Endothelial cell of umbilical vein (primary cell): ENCODE results near the gene MEGF10. TPM values are rescaled to one million over a fixed set of nuclear protein-coding genes. Genes with fewer than 3 reads are reported as not detected.

Experiments used
- BruUV-seq: library from RNA; stranded (reverse); fragments of 400-500 nt; replicated peaks from 2 replicates; lab custom pipeline; 2021; lab: Mats Ljungman, UMichigan
- CTCF ChIA-PET: fragments of 300-600, 350-600 bp; sonication (Branson Sonifier 250); formaldehyde crosslinking; loops from one replicate; lab custom pipeline; 2021; ENCODE audit warnings: antibody characterized with exemption, inconsistent platforms; lab: Charles Lee
- POLR2A ChIA-PET: fragments of 300-600, 350-600 bp; sonication (Branson Sonifier 250); formaldehyde crosslinking; loops from one replicate; lab custom pipeline; 2021; ENCODE audit warnings: antibody characterized with exemption, inconsistent platforms; lab: Charles Lee
- DNase-seq: peaks from one replicate; pipeline ENCODE4 v3.0.0-alpha.2; 2011; ENCODE audit warnings: low read depth, low spot score
- FAIRE-seq: peaks from 2 replicates; lab custom pipeline; 2011; peaks lifted over from hg19 to GRCh38; lab: Jason Lieb, UNC
- H2AFZ ChIP-seq: 2 replicates; pipeline ENCODE4 v1.6.0; 2012; ENCODE audit warnings: low read depth, low read length, control low read depth, inconsistent platforms
- H3K27ac ChIP-seq: 2 replicates; pipeline ENCODE4 v1.5.1; 2011; ENCODE audit warnings: low read depth, mild to moderate bottlenecking, control low read depth, low read length, moderate library complexity; ENCODE audit not compliant: insufficient read depth
- H3K27me3 ChIP-seq, 2 experiments: 2 replicates each; pipeline versions ENCODE4 v1.6.0 to v1.6.1; 2011; ENCODE audit warnings: low read length in 2 of 2, mixed read lengths in 1 of 2; ENCODE audit not compliant: control insufficient read depth in 2 of 2, insufficient read depth in 2 of 2
- H3K36me3 ChIP-seq, 2 experiments: 2 replicates in 1 of 2; 3 replicates in 1 of 2; pipeline ENCODE4 v1.5.1; 2011; ENCODE audit warnings: low read length in 2 of 2, mild to moderate bottlenecking in 1 of 2, moderate library complexity in 1 of 2; ENCODE audit not compliant: control insufficient read depth in 2 of 2, insufficient read depth in 2 of 2; ENCODE audit errors: extremely low read depth in 1 of 2
- H3K4me1 ChIP-seq: 3 replicates; pipeline ENCODE4 v1.5.1; 2011; ENCODE audit warnings: mild to moderate bottlenecking, low read length; ENCODE audit not compliant: control insufficient read depth, insufficient read depth; ENCODE audit errors: extremely low read depth
- H3K4me2 ChIP-seq: 2 replicates; pipeline ENCODE4 v1.6.1; 2011; ENCODE audit warnings: low read length, control low read depth, mixed read lengths; ENCODE audit not compliant: insufficient read depth
- H3K4me3 ChIP-seq, 3 experiments: fragments of 200-600 bp in 1 of 3; sonication (generic), shearing (Covaris generic) in 1 of 3; replicated peaks in 1 of 3; 2 replicates each; pipeline ENCODE4 v1.5.1; 2011 to 2016; ENCODE audit warnings: control low read depth in 3 of 3, low read length in 3 of 3, mild to moderate bottlenecking in 2 of 3, inconsistent platforms in 1 of 3, low read depth in 1 of 3, moderate library complexity in 1 of 3; ENCODE audit not compliant: insufficient read depth in 1 of 3
- H3K79me2 ChIP-seq: 2 replicates; pipeline ENCODE4 v1.6.0; 2012; ENCODE audit warnings: low read length, inconsistent platforms; ENCODE audit not compliant: control insufficient read depth, insufficient read depth
- H3K9ac ChIP-seq: replicated peaks from 2 replicates; pipeline ENCODE3; 2011; ENCODE audit warnings: low read length, control low read depth; ENCODE audit not compliant: insufficient read depth; ENCODE audit errors: extremely low read depth
- H3K9me1 ChIP-seq: replicated peaks from 3 replicates; pipeline ENCODE4 v1.6.0; 2011; ENCODE audit warnings: mild to moderate bottlenecking, low read length; ENCODE audit not compliant: control insufficient read depth, insufficient read depth; ENCODE audit errors: extremely low read depth
- H3K9me3 ChIP-seq: replicated peaks from 2 replicates; pipeline ENCODE4 v1.5.1; 2012; ENCODE audit warnings: low read length, inconsistent platforms; ENCODE audit not compliant: control insufficient read depth, insufficient read depth
- H4K20me1 ChIP-seq: replicated peaks from 2 replicates; pipeline ENCODE3; 2011; ENCODE audit warnings: mild to moderate bottlenecking, low read length; ENCODE audit not compliant: control insufficient read depth, insufficient read depth; ENCODE audit errors: extremely low read depth
- EZH2 ChIP-seq: IDR thresholded peaks from 2 replicates; pipeline ENCODE4 v1.6.1; 2012; ENCODE audit warnings: borderline replicate concordance, low read depth, mild to moderate bottlenecking, moderate library complexity, low read length, inconsistent platforms; ENCODE audit not compliant: severe bottlenecking
- FOS ChIP-seq: IDR thresholded peaks from 2 replicates; pipeline ENCODE4 v1.6.1; 2011; ENCODE audit warnings: mild to moderate bottlenecking, low read length, moderate library complexity, borderline replicate concordance; ENCODE audit not compliant: insufficient read depth
- GATA2 ChIP-seq: IDR thresholded peaks from 2 replicates; pipeline ENCODE4 v1.7.0; 2011; ENCODE audit warnings: low read depth, mild to moderate bottlenecking, moderate library complexity, mixed read lengths, low read length; ENCODE audit not compliant: insufficient read length, insufficient read depth
- JUN ChIP-seq: IDR thresholded peaks from 2 replicates; pipeline ENCODE4 v1.6.1; 2011; ENCODE audit warnings: borderline replicate concordance, low read depth; ENCODE audit not compliant: insufficient read length, insufficient read depth
- MYC ChIP-seq: IDR thresholded peaks from one replicate; pipeline ENCODE4 v1.6.1; 2011; ENCODE audit warnings: mild to moderate bottlenecking, low read depth, low read length
- POLR2A ChIP-seq: IDR thresholded peaks from 2 replicates; pipeline ENCODE4 v1.6.1; 2012; ENCODE audit warnings: low read depth, mild to moderate bottlenecking, control low read depth, low read length
- POLR2AphosphoS5 ChIP-seq: IDR thresholded peaks from 2 replicates; pipeline ENCODE4 v1.6.1; 2012; ENCODE audit warnings: low read depth, mild to moderate bottlenecking, control low read depth, low read length, moderate library complexity; ENCODE audit not compliant: insufficient read depth
- dilution Hi-C: fragments of 300-500 bp; cut with MboI; formaldehyde crosslinking; loops from one replicate; pipeline ENCODE4 v1.15.0; 2019; ENCODE audit warnings: low sequenced_read_pairs; ENCODE audit not compliant: extremely low pct_ligation_motif_present
- intact Hi-C: fragments of 100-400 bp; cut with micrococcal nuclease; formaldehyde crosslinking; loops from one replicate; pipeline ENCODE4 v1.10.0; 2022
- polyA plus RNA-seq, 4 experiments: library from polyadenylated mRNA; depleted of rRNA in 3 of 4; stranded (reverse) in 3 of 4; unstranded in 1 of 4; fragments of >200 nt; gene quantifications; 2 replicates each; pipeline versions ENCODE4 v1.2.1 to v1.2.3, GENCODE V29; 2011 to 2012; ENCODE audit warnings: missing spikeins in 1 of 4
- total RNA-seq: library from RNA; stranded (reverse); gene quantifications from 2 replicates; pipeline ENCODE4 v1.2.3, GENCODE V29; 2021
- TF ChIP-seq, protein P1 (sequence below), 2 donors: IDR thresholded peaks; 1 replicate in 1 of 2; 2 replicates in 1 of 2; pipeline ENCODE4 v1.5.1; 2011; ENCODE audit warnings: low read length in 2 of 2, mild to moderate bottlenecking in 2 of 2, moderate library complexity in 2 of 2, control low read depth in 1 of 2, inconsistent platforms in 1 of 2, low read depth in 1 of 2; ENCODE audit not compliant: insufficient read depth in 1 of 2; ENCODE audit errors: extremely low read depth in 1 of 2
- TF ChIP-seq, protein P2 (sequence below): IDR thresholded peaks from 2 replicates; pipeline ENCODE4 v1.6.1; 2011; ENCODE audit not compliant: insufficient read depth, insufficient read length

Gene MEGF10
- total and polyA plus RNA-seq, 2 donors (not counting 3 experiments of a cell fraction or from before 2014, with no cell fraction given), result 0.30 to 1.00 TPM

DNA sequence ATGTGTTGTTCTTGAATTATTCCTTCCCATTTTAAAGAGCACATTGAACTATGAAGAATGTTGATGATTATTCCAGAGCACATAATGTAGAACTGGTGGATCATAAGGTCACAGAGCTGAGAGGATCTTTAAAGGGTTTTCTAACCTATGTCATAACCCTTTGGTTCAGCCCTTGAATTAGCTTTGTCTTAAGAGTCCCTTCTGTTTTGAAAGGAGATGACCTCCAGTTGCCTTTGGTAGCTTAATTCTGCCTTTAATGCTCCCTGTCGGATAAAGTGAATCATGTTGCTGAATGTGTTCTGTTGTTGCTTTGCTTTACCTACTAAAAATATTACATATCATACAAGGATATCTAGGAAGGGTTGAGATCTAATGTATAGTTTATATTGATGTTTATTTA is 127.8 kb downstream of the MEGF10 start:
- Histone ChIP-seq H3K9me1 (no peaks in the 10 kb centered on the region), H3K79me2 (no peaks in the 10 kb centered on the region), H4K20me1 (no peaks in the 10 kb centered on the region), H3K36me3 (no peaks in the 10 kb centered on the region), H3K4me1 (no peaks in the 10 kb centered on the region), H3K9ac (no peak overlapping the region), H3K9me3 (no peaks in the 10 kb centered on the region), H3K27me3 (no peaks in the 10 kb centered on the region), H3K4me2 (no peak overlapping the region), H3K4me3 (no peak overlapping the region), H2AFZ (no peak overlapping the region), H3K27ac (no peak overlapping the region)
- ChIA-PET CTCF (interaction anchor here (1.1 kb wide), 1 partner anchor 11 kb away, joined by 3 read pairs; no protein-coding TSS in a partner anchor), POLR2A (no interaction called here)
- no peak for FAIRE-seq
- BruUV-seq, result no TSS peak
- dilution Hi-C loops, result no loop called here
- TF ChIP-seq, protein P1, sequence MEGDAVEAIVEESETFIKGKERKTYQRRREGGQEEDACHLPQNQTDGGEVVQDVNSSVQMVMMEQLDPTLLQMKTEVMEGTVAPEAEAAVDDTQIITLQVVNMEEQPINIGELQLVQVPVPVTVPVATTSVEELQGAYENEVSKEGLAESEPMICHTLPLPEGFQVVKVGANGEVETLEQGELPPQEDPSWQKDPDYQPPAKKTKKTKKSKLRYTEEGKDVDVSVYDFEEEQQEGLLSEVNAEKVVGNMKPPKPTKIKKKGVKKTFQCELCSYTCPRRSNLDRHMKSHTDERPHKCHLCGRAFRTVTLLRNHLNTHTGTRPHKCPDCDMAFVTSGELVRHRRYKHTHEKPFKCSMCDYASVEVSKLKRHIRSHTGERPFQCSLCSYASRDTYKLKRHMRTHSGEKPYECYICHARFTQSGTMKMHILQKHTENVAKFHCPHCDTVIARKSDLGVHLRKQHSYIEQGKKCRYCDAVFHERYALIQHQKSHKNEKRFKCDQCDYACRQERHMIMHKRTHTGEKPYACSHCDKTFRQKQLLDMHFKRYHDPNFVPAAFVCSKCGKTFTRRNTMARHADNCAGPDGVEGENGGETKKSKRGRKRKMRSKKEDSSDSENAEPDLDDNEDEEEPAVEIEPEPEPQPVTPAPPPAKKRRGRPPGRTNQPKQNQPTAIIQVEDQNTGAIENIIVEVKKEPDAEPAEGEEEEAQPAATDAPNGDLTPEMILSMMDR (IDR thresholded peaks at IDR 0.05; ENCODE audit: extremely low read depth in 1 of 2, insufficient read depth in 1 of 2, low read depth in 1 of 2, low read length in 2 of 2), result no peak
- TF ChIP-seq JUN (no peak), POLR2A (no peak), MYC (no peak), EZH2 (no peak), POLR2AphosphoS5 (no peak), FOS (no peak), GATA2 (no peak)
- TF ChIP-seq, protein P2, sequence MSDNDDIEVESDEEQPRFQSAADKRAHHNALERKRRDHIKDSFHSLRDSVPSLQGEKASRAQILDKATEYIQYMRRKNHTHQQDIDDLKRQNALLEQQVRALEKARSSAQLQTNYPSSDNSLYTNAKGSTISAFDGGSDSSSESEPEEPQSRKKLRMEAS, result no peak
- intact Hi-C loops, result no loop called here
- no peak for DNase-seq
